Left ventricle myocardium inferior (tissue), 1 donor: ENCODE measurements around the gene EGR1. TPM values are rescaled to one million over a fixed set of nuclear protein-coding genes. Genes with fewer than 3 reads are reported as not detected.
A peak's percentile ranks its signal among the peaks of the same experiment; 100 is the strongest.

Experiments
- DNase-seq: peaks from one replicate; pipeline ENCODE4 v3.0.0-alpha.2; 2020
- H3K27ac ChIP-seq: fragments of 200-600 bp; replicated peaks from 2 replicates; pipeline ENCODE4 v1.8.0; 2021
- H3K27me3 ChIP-seq: fragments of 200-600 bp; 2 replicates; pipeline ENCODE4 v1.8.0; 2021; ENCODE audit warnings: low read depth
- H3K36me3 ChIP-seq: fragments of 200-600 bp; 2 replicates; pipeline ENCODE4 v1.8.0; 2021
- H3K4me1 ChIP-seq: fragments of 200-600 bp; 2 replicates; pipeline ENCODE4 v1.8.0; 2021
- H3K4me3 ChIP-seq: fragments of 200-600 bp; 2 replicates; pipeline ENCODE4 v1.8.0; 2021; ENCODE audit warnings: mild to moderate bottlenecking, moderate library complexity
- H3K9me3 ChIP-seq: fragments of 200-600 bp; replicated peaks from 2 replicates; pipeline ENCODE4 v1.8.0; 2021
- intact Hi-C: fragments of 100-400 bp; cut with micrococcal nuclease; formaldehyde crosslinking; loops from one replicate; pipeline ENCODE4 v1.11.0; 2022
- total RNA-seq: library from RNA; stranded (reverse); fragmentation: NEBNext Ultra II Directional; extraction: Animal tissue kit (Norgen Biotek cat#: 25700); gene quantifications from one replicate; pipeline ENCODE4 v1.2.1, GENCODE V29; 2021
- TF ChIP-seq, protein P1 (sequence below): fragments of 200-600 bp; IDR thresholded peaks from 2 replicates; pipeline ENCODE4 v1.8.0; 2021; ENCODE audit warnings: antibody characterized with exemption, mild to moderate bottlenecking, borderline replicate concordance
- donor health status: DM: no; HTN: yes; CAD: no; lungs with severe emphysema.

The EGR1 gene
- total RNA-seq, 1 donor from 2014 or later, result 7.8 TPM

- intact Hi-C loops, result no loop called here
These were observed 3.1 kb downstream of the EGR1 start for GRCh38 chr5:138468133-138468965.

DNA sequence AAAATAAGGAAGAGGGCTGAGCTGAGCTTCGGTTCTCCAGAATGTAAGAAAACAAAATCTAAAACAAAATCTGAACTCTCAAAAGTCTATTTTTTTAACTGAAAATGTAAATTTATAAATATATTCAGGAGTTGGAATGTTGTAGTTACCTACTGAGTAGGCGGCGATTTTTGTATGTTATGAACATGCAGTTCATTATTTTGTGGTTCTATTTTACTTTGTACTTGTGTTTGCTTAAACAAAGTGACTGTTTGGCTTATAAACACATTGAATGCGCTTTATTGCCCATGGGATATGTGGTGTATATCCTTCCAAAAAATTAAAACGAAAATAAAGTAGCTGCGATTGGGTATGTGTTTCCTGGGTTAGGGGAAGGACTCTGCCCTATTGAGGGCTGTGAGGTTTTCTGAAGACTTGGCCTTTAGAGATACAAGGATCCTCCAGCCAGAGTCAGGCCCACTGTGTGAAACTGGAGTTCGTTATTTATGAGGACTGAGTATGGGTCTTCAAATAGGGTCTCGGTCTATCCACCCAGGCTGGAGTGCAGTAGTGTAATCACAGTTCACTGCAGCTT, 3.8 kb downstream of the EGR1 start:
- intact Hi-C loops, result no loop called here
- Histone ChIP-seq H3K4me1 (peaks cover 36% of the 10 kb centered on the region), H3K9me3 (no peaks in the 10 kb centered on the region), H3K4me3 (no peak overlapping the region), H3K36me3 (no peaks in the 10 kb centered on the region), H3K27ac (no peak overlapping the region), H3K27me3 (no peaks in the 10 kb centered on the region)
- TF ChIP-seq, protein P1, sequence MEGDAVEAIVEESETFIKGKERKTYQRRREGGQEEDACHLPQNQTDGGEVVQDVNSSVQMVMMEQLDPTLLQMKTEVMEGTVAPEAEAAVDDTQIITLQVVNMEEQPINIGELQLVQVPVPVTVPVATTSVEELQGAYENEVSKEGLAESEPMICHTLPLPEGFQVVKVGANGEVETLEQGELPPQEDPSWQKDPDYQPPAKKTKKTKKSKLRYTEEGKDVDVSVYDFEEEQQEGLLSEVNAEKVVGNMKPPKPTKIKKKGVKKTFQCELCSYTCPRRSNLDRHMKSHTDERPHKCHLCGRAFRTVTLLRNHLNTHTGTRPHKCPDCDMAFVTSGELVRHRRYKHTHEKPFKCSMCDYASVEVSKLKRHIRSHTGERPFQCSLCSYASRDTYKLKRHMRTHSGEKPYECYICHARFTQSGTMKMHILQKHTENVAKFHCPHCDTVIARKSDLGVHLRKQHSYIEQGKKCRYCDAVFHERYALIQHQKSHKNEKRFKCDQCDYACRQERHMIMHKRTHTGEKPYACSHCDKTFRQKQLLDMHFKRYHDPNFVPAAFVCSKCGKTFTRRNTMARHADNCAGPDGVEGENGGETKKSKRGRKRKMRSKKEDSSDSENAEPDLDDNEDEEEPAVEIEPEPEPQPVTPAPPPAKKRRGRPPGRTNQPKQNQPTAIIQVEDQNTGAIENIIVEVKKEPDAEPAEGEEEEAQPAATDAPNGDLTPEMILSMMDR, result no peak
- no peak for DNase-seq

More at GRCh38 chr5:138468133-138468965, 3.1 kb downstream of the EGR1 start:
- no peaks in the 10 kb centered on the region for H3K27me3 ChIP-seq
- DNase-seq, result no peak
- TF ChIP-seq, protein P1, result no peak
- peaks cover 40% of the 10 kb centered on the region for H3K4me1 ChIP-seq
- no peaks in the 10 kb centered on the region for H3K36me3 ChIP-seq
- no peaks in the 10 kb centered on the region for H3K9me3 ChIP-seq
- H3K27ac ChIP-seq, result no peak overlapping the region
- peak overlapping the region; percentile 91 for H3K4me3 ChIP-seq

DNA sequence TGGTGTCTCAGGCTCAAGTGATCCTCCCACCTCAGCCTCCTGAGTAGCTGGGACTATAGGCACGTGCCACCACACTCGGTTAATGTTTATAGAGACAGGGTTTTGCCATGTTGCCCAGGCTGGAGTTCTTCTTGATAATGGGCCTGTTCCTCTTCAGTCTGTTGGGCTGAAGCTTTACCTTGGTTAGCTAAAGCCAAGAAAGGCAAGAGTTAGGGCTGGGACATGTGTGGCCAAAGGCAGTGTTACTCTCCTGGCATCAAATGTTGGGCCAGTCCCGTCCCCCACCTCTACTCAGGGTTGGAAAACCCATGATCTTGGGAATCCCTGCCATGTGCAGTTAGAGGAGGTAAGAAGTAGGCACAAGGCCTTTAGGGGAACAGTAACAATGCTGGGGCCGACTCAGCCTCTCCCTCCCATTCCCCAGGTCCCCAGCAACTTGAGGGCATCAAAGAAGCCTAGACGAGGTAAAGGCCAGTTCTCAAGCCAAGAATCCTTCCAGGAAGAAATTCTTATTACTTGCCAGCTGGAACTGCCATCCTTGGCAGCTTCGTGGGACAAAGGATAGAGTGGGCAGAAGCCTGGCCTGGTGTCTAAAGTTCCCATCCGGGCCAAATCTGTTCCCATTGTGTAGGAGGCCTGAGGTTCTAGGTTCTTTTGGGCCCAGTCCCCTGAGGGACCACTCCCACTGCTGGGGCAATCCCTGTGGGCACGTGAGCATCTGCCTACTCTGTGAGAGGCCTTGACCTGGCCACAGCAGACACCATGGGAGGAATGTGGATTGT, 4.5 kb downstream of the EGR1 start:
- no peak overlapping the region for H3K4me3 ChIP-seq
- no peak for DNase-seq
- no peaks in the 10 kb centered on the region for H3K9me3 ChIP-seq
- TF ChIP-seq, protein P1, result no peak
- H3K36me3 ChIP-seq, result no peaks in the 10 kb centered on the region
- no peaks in the 10 kb centered on the region for H3K27me3 ChIP-seq
- peaks cover 30% of the 10 kb centered on the region for H3K4me1 ChIP-seq
- no peak overlapping the region for H3K27ac ChIP-seq
- intact Hi-C loops, result no loop called here

DNA sequence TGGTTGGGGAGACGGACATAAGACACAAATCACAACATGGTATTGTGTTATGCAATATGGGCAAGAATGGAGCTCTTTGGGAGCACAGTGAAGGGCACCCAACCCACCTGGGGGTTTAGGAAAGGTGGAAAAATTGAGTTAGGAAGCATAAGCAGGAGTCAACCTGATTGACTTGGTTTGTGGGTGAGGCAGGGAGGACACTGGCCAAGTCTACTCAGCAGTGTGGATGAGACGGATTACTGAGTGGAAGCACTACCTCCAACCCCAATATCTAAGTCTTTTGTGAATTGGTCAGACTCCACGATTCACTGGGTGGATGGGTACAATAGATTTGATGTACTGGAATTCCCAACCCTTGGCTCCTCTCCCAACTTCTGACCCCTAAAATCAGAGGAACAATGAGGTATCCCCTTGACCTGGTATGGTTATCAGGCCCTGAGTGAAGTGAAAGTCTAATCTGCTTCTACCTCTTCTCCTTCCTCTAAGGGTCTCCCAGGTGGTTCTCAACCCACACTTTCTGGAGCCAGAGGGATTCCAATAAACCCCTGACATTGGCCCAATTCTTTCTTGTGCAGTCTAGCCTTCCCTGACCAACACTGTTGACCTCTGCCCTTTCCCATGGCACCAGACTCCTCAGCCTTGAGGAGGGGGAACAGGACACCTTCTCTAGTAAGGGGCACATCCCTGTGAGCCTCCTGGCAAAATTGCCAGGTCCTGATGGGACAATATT, 5.2 kb downstream of the EGR1 start:
- peaks cover 29% of the 10 kb centered on the region for H3K4me1 ChIP-seq
- no peak overlapping the region for H3K4me3 ChIP-seq
- no peaks in the 10 kb centered on the region for H3K27me3 ChIP-seq
- DNase-seq, result no peak
- TF ChIP-seq, protein P1, result no peak
- no peaks in the 10 kb centered on the region for H3K36me3 ChIP-seq
- intact Hi-C loops, result no loop called here
- no peak overlapping the region for H3K27ac ChIP-seq
- H3K9me3 ChIP-seq, result no peaks in the 10 kb centered on the region

GRCh38 chr5:138471052-138471361, 5.7 kb downstream of the EGR1 start:
- Histone ChIP-seq H3K9me3 (no peaks in the 10 kb centered on the region), H3K27ac (no peak overlapping the region), H3K4me3 (no peak overlapping the region), H3K4me1 (peaks cover 24% of the 10 kb centered on the region), H3K27me3 (peaks cover 4% of the 10 kb centered on the region), H3K36me3 (no peaks in the 10 kb centered on the region)
- TF ChIP-seq, protein P1, result no peak
- intact Hi-C loops, result no loop called here
- no peak for DNase-seq
